CD4-positive, alpha-beta T cell (primary cell): ENCODE data around the gene HP1BP3. TPM values are rescaled to one million over a fixed set of nuclear protein-coding genes. Genes with fewer than 3 reads are reported as not detected.
A peak's percentile ranks its signal among the peaks of the same experiment; 100 is the strongest.

Experiments used
- ATAC-seq: fragments of 200-7000 bp; cut with Tn5 transposase; one replicate; pipeline ENCODE4 v1.10.0; 2022; ENCODE audit warnings: mild to moderate bottlenecking; ENCODE audit not compliant: poor library complexity
- CTCF ChIA-PET: fragments of 350-600 bp; sonication (Branson Sonifier 250); formaldehyde crosslinking; loops from one replicate; lab custom pipeline; 2021; ENCODE audit warnings: antibody characterized with exemption, inconsistent platforms; lab: Charles Lee
- POLR2A ChIA-PET: fragments of 350-600 bp; sonication (Branson Sonifier 250); formaldehyde crosslinking; loops from one replicate; lab custom pipeline; 2021; ENCODE audit warnings: antibody characterized with exemption, inconsistent platforms; lab: Charles Lee
- DNase-seq, 14 experiments: peaks; one replicate each; pipeline ENCODE4 v3.0.0-alpha.2; 2013 to 2020; ENCODE audit warnings: mixed read lengths in 2 of 14
- H3K27ac ChIP-seq, 2 donors: one replicate each; pipeline versions ENCODE4 v1.5.1 to v1.7.0; 2013; ENCODE audit warnings: low read length in 2 of 2, low read depth in 1 of 2, mild to moderate bottlenecking in 1 of 2
- H3K27me3 ChIP-seq, 2 experiments: 1 replicate in 1 of 2; 2 replicates in 1 of 2; pipeline versions ENCODE4 v1.6.1 to v1.7.0; 2013; ENCODE audit warnings: low read length in 2 of 2, control low read depth in 1 of 2, mild to moderate bottlenecking in 1 of 2, moderate library complexity in 1 of 2; ENCODE audit not compliant: insufficient read depth in 2 of 2, control insufficient read depth in 1 of 2
- H3K36me3 ChIP-seq: one replicate; pipeline ENCODE4 v1.6.1; 2013; ENCODE audit warnings: low read length, control low read depth; ENCODE audit not compliant: insufficient read depth
- H3K4me1 ChIP-seq: one replicate; pipeline ENCODE4 v1.6.1; 2013; ENCODE audit warnings: low read length, control low read depth; ENCODE audit not compliant: insufficient read depth
- H3K4me3 ChIP-seq: one replicate; pipeline ENCODE4 v1.5.1; 2013; ENCODE audit warnings: mild to moderate bottlenecking, low read length, moderate library complexity
- H3K9me3 ChIP-seq, 2 experiments: 1 replicate in 1 of 2; 2 replicates in 1 of 2; pipeline versions ENCODE4 v1.6.1 to v1.7.0; 2013; ENCODE audit warnings: low read length in 2 of 2, mild to moderate bottlenecking in 2 of 2, control low read depth in 1 of 2, moderate library complexity in 1 of 2; ENCODE audit not compliant: control insufficient read depth in 1 of 2, insufficient read depth in 1 of 2
- H3K27ac Mint-ChIP-seq: one replicate; pipeline ENCODE4 v1.8.0; 2020; ENCODE audit warnings: mixed read lengths
- H3K27me3 Mint-ChIP-seq: one replicate; pipeline ENCODE4 v1.8.0; 2021; ENCODE audit warnings: mixed read lengths
- H3K36me3 Mint-ChIP-seq: one replicate; pipeline ENCODE4 v1.8.0; 2021; ENCODE audit warnings: low read depth, mixed read lengths
- H3K4me1 Mint-ChIP-seq: one replicate; pipeline ENCODE4 v1.8.0; 2021; ENCODE audit warnings: low read depth, mixed read lengths
- H3K4me3 Mint-ChIP-seq: one replicate; pipeline ENCODE4 v1.8.0; 2020; ENCODE audit warnings: mild to moderate bottlenecking, mixed read lengths
- H3K9me3 Mint-ChIP-seq: one replicate; pipeline ENCODE4 v1.8.0; 2020; ENCODE audit warnings: mixed read lengths
- intact Hi-C, 2 experiments: fragments of 100-400 bp; cut with DNase I in 1 of 2; cut with micrococcal nuclease in 1 of 2; formaldehyde crosslinking; loops; one replicate each; pipeline versions ENCODE4 v1.15.1 to v1.9.0; 2023 to 2025; cut with DNase I, micrococcal nuclease
- total RNA-seq, 174 experiments: library from RNA in 2 of 174; stranded (reverse) in 2 of 174; gene quantifications; one replicate each; pipeline ENCODE4 v1.2.3 and lab custom pipeline; 2021 to 2026
- TF ChIP-seq, protein P1 (sequence below): fragments of 200-600 bp; IDR thresholded peaks from one replicate; pipeline ENCODE4 v1.8.0; 2022; ENCODE audit warnings: antibody characterized with exemption, mild to moderate bottlenecking

HP1BP3 gene
- total RNA-seq, 2 experiments from 2014 or later, result 186 to 191 TPM

DNA sequence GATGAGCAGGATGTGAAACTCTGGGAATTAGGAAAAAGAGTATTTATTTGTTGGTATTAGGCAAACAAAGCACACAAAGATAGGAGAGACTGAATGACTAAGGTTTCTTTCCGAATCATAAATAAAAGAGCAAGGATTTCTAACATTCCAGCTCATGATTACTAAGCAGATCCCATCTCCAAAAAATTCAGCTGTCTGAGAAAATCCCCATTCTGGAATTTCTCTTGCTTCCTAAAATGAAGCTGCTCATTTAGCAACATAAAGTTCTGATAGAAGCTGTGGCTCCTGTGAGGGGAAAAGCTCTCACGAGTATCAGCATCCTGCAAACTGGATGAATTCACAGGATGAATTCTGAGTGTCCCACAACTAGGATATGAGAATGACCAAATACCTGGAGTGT lies 47.9 kb downstream of the HP1BP3 start:
- Histone ChIP-seq H3K9me3 (no peaks in the 10 kb centered on the region), H3K27ac (no peak overlapping the region), H3K36me3 (peaks cover 37% of the 10 kb centered on the region), H3K4me3 (no peak overlapping the region), H3K4me1 (no peaks in the 10 kb centered on the region), H3K27me3 (no peaks in the 10 kb centered on the region)
- Mint-ChIP-seq H3K9me3 (no peaks in the 10 kb centered on the region), H3K36me3 (peaks cover 61% of the 10 kb centered on the region), H3K4me1 (no peaks in the 10 kb centered on the region), H3K27me3 (no peaks in the 10 kb centered on the region), H3K27ac (no peak overlapping the region), H3K4me3 (no peak overlapping the region)
- DNase-seq (no peak), ATAC-seq (no peak)
- CTCF ChIA-PET, result no interaction called here
- TF ChIP-seq, protein P1, sequence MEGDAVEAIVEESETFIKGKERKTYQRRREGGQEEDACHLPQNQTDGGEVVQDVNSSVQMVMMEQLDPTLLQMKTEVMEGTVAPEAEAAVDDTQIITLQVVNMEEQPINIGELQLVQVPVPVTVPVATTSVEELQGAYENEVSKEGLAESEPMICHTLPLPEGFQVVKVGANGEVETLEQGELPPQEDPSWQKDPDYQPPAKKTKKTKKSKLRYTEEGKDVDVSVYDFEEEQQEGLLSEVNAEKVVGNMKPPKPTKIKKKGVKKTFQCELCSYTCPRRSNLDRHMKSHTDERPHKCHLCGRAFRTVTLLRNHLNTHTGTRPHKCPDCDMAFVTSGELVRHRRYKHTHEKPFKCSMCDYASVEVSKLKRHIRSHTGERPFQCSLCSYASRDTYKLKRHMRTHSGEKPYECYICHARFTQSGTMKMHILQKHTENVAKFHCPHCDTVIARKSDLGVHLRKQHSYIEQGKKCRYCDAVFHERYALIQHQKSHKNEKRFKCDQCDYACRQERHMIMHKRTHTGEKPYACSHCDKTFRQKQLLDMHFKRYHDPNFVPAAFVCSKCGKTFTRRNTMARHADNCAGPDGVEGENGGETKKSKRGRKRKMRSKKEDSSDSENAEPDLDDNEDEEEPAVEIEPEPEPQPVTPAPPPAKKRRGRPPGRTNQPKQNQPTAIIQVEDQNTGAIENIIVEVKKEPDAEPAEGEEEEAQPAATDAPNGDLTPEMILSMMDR, result no peak
- intact Hi-C loops, result no loop called here
- POLR2A ChIA-PET, result no interaction called here

DNA sequence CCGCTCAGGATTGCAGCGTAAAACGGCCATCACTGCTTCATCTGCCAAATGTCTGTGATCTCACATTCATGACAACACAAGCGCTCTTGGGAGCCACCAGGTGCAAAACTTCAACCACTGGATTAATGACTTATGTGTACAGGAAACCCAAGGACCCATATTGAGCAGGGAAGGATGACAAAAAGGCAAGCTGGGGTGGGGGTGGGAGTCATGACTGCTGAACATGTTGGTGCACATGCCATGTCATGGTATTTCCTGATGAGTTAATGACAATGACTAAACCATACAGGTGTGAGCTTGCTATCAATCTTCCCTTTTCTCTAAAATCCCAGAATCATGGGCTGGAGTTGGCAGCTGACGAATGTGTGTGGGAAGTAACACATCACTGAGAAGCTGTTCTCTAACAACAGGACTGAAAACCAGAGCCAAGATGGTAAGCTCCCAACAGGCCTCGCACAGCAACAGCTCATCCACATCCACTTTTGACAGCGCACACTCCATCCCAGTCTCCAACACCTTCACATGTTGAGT lies 51.5 kb downstream of the HP1BP3 start:
- H3K27ac ChIP-seq, result no peak overlapping the region
- Mint-ChIP-seq H3K4me3 (no peak overlapping the region), H3K27me3 (peaks cover 16% of the 10 kb centered on the region), H3K4me1 (peaks cover 11% of the 10 kb centered on the region), H3K27ac (no peak overlapping the region), H3K9me3 (no peaks in the 10 kb centered on the region), H3K36me3 (peaks cover 35% of the 10 kb centered on the region)
- peaks cover 13 to 16% of the 10 kb centered on the region in 2 experiments for H3K27me3 ChIP-seq
- DNase-seq (no peak), ATAC-seq (no peak)
- TF ChIP-seq, protein P1, result no peak
- H3K36me3 ChIP-seq, result peaks cover 7% of the 10 kb centered on the region
- ChIA-PET POLR2A (no interaction called here), CTCF (no interaction called here)
- H3K4me3 ChIP-seq, result no peak overlapping the region
- peaks cover 26% of the 10 kb centered on the region for H3K4me1 ChIP-seq
- H3K9me3 ChIP-seq, result peaks cover 0 to 13% of the 10 kb centered on the region in 2 experiments
- intact Hi-C loops, result no loop called here

DNA sequence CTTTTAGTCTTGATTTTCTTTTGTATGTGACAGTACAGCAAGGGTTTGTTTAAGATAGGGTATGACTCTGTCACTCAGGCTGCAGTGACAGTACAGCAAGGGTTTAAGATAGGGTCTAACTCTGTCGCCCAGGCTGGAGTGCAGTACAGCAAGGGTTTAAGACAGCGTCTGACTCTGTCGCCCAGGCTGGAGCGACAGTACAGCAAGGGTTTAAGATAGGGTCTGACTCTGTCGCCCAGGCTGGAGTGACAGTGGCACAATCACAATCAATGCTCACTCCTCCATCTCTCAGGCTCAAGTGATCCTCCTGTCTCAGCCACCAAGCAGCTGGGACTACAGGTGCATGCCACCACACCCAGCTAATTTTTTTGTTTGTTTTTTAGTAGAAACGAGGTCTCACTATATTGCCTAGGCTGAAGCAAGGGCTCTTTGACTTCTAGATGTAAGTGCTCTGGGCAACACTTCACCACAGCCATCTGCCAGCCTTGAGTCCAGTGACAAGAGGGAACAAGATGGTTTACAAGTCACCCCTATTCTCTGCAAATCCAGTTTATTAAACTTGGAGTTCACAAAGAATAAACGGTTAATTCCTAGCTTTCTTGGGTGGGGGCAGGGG lies 53.6 kb downstream of the HP1BP3 start:
- Histone ChIP-seq H3K9me3 (peaks cover 0 to 18% of the 10 kb centered on the region in 2 experiments), H3K27ac (no peak overlapping the region), H3K36me3 (no peaks in the 10 kb centered on the region), H3K27me3 (peaks cover 24 to 30% of the 10 kb centered on the region in 2 experiments), H3K4me1 (peaks cover 32% of the 10 kb centered on the region), H3K4me3 (peak overlapping the region; percentile 66)
- Mint-ChIP-seq H3K27ac (peak overlapping the region; percentile 29), H3K27me3 (peaks cover 28% of the 10 kb centered on the region), H3K4me3 (peak overlapping the region; percentile 90), H3K4me1 (peaks cover 16% of the 10 kb centered on the region), H3K9me3 (no peaks in the 10 kb centered on the region), H3K36me3 (peaks cover 15% of the 10 kb centered on the region)
- intact Hi-C loops, result loop anchor here (1.0 to 5.0 kb wide), 3 partner anchors 37 to 54 kb away; partner anchors contain the start of gene HP1BP3 (in 1 of the 2)
- ChIA-PET POLR2A (interaction anchor here (0.8 to 3.7 kb wide), 6 partner anchors 9 to 53 kb away, joined by 3 to 21 read pairs (median 3); partner anchors contain the start of gene HP1BP3), CTCF (interaction anchor here (1.0 to 1.6 kb wide), 3 partner anchors 16 to 37 kb away, joined by 3 to 7 read pairs (median 4); partner anchors contain the start of gene KIF17)
- TF ChIP-seq, protein P1, result no peak
- no peak for DNase-seq
- peak; percentile 1 for ATAC-seq
